VCaP (cell line): Measurements from ENCODE around the gene ABAT.

Experiments
- H3K27ac ChIP-seq: fragments of 450-650 bp; 2 replicates; pipeline ENCODE4 v1.5.1; 2017
- TF ChIP-seq, protein P1 (sequence below): fragments of 450-650 bp; conservative IDR thresholded peaks from 2 replicates; pipeline ENCODE4 v1.5.1; 2017; ENCODE audit warnings: mild to moderate bottlenecking, moderate library complexity

ABAT gene

DNA sequence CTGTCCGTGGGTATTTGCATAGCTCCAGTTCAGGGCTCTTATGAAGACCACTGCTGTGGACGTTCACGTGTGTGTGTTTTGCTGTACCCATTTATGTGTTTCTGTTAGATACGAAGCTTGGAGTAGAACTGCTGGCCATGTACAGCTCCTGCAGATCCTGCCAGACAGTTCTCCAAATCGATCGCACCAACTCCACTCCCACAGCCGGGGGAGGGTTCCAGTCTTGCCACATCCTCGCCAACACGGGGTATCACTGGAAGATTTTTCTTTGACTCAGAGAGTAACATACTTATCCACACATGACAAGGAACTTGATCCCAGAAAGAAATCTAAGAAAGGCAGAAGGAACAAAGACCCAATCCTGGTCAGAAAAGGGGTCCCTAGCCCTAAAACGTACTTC, 85.6 kb downstream of the ABAT start:
- no peak overlapping the region for H3K27ac ChIP-seq
- TF ChIP-seq, protein P1, sequence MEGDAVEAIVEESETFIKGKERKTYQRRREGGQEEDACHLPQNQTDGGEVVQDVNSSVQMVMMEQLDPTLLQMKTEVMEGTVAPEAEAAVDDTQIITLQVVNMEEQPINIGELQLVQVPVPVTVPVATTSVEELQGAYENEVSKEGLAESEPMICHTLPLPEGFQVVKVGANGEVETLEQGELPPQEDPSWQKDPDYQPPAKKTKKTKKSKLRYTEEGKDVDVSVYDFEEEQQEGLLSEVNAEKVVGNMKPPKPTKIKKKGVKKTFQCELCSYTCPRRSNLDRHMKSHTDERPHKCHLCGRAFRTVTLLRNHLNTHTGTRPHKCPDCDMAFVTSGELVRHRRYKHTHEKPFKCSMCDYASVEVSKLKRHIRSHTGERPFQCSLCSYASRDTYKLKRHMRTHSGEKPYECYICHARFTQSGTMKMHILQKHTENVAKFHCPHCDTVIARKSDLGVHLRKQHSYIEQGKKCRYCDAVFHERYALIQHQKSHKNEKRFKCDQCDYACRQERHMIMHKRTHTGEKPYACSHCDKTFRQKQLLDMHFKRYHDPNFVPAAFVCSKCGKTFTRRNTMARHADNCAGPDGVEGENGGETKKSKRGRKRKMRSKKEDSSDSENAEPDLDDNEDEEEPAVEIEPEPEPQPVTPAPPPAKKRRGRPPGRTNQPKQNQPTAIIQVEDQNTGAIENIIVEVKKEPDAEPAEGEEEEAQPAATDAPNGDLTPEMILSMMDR: no peak

DNA sequence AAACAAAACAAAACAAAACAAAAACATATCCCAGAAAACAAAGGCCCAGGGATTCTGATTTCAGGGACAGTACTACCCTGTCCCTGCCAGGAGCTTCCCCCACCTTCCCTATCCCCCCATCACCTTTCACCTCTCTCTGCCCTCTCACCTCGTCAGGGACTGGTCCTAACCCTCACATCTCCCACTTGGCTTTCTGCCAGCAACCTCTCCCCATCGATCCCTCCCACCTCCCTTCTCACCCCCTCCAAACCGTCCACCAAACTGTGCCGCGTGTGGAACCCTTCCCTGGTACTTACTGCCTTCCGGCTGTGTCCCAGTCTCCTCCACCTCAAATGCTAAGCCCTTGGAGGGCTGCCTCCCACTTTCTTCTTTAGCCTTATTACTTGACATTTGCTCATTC, 86.7 kb downstream of the ABAT start:
- TF ChIP-seq, protein P1: no peak

DNA sequence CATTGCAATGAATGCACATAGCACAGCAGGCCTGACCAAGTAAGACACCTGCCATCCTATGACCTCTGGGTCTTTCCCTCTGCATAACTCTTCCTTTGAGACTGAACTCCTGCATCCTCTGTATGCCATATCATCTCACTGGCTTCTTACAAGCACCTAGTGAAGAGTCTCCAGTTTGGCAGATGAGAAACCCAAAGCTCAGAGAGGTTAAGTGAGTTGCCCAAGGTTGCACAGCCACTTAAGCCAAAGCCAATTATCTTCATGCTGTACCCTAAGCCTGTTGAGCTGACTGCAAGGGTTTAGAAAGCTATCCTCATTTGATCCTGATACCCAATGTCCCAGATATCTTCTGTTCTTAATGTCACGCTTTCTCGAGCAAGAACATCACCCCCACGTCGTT, 87.8 kb downstream of the ABAT start:
- TF ChIP-seq, protein P1: no peak
- H3K27ac ChIP-seq: no peak overlapping the region

More for the DNA sequence above, 86.7 kb downstream of the ABAT start:
- H3K27ac ChIP-seq: no peak overlapping the region

DNA sequence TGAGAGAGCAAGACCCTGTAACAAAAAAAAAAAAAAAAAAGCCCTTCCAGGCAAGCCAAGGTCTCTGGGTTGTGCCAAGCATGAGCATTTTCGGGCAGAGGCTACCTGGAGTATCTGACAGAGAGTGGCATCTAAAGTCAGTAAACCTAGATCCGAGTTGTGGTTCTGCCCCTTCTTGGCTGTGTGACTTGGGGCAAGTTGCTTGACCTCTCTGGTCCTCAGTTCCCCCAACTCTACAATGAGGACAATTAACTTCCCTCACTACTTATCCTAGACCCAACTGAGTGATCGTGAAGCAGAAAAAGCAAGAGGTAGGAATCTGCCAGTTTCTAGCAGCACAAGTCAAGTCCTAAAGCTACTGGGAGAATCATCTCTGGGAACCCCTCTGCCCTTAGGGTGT, 88.7 kb downstream of the ABAT start:
- no peak overlapping the region for H3K27ac ChIP-seq
- TF ChIP-seq, protein P1: no peak

DNA sequence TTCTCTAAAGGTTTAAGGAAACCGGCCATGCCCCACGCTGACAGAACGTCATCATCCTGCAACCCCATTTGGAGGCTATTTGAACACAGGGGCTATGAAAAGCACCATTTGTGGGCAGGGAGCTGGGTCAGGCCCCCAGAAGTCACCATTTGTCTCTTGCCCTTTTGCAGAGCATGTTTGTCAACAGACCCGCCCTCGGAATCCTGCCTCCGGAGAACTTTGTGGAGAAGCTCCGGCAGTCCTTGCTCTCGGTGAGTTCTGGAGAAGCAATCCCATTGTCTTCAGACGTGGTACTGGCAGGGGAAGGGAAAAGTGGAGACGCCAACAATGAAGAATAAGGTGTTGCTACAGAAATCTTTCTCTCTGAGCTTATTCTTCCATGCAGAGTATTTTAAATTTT, 89.5 kb downstream of the ABAT start:
- TF ChIP-seq, protein P1: no peak
- no peak overlapping the region for H3K27ac ChIP-seq

DNA sequence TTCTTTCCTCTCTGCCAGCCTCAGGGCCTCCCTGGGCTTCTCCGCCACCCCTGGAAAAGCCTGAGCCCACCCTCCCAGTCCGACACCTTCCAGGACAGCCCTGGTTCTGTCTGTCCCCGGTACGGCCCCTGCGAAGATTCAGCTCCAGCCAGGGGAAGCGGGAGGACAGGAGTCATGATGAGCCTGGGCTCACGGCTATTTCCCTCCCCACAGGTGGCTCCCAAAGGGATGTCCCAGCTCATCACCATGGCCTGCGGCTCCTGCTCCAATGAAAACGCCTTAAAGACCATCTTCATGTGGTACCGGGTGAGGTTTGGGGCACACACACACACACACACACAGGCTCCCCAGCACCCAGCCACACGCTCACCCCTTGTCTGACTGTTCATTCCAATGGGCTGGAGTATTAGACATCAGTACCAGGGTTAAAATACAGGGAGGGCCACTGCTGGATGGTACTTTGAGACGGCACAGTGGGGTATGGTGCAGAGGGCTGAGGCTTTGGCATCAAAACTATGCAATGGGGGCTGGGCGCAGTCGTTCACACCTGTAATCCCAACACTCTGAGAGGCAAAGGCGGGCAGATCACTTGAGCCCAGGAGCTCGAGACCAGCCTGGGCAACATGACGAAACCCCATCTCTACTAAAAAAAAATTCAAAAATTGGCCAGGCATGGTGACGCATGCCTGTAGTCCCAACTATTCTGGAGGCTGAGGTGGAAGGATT, 90.3 kb downstream of the ABAT start:
- TF ChIP-seq, protein P1: no peak
- no peak overlapping the region for H3K27ac ChIP-seq

DNA sequence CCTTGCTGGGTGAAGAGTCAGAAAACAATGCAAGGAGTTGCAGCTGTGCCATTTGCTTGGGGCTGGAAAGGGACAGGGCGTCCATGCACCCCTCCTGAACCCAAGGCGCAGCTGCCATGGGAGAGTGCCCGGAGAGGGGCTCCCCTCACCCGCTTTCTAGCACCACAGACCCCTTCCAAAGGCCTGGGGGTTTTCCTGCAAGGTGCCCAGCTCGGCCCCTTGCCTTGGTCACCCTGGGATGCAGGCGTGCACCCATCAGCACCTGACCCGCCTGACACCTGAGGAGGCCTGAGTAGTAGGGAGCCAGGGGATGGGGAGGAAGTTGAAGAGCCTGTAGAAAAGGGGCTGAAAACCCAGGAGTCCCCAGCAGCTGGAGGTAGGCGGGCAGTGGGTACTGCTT, 92.8 kb downstream of the ABAT start:
- H3K27ac ChIP-seq: no peak overlapping the region
- TF ChIP-seq, protein P1: no peak
